Omental fat pad (tissue), 4 donors: ENCODE results near the gene UBE4B. TPM values are rescaled to one million over a fixed set of nuclear protein-coding genes. Genes with fewer than 3 reads are reported as not detected.

ENCODE experiments used
- ATAC-seq: fragments of 150-250 bp; one replicate; pipeline ENCODE4 v1.9.1; 2016; ENCODE audit warnings: mild to moderate bottlenecking, moderate library complexity; ENCODE audit not compliant: low FRiP score
- DNase-seq: peaks from one replicate; pipeline ENCODE4 v3.0.0-alpha.2; 2019; ENCODE audit warnings: low spot score
- CTCF ChIP-seq, 3 donors: fragments of 450-650 bp; IDR thresholded peaks; one replicate each; pipeline ENCODE4 v1.5.1; 2016 to 2017; ENCODE audit warnings: antibody characterized with exemption in 3 of 3, mild to moderate bottlenecking in 3 of 3, moderate library complexity in 2 of 3
- total RNA-seq, 4 donors: library from RNA; depleted of rRNA; stranded (reverse); fragments of >200 nt; gene quantifications; one replicate each; pipeline ENCODE4 v1.1.0, GENCODE V29; 2016

The UBE4B gene
- total RNA-seq, 4 donors from 2014 or later = 33.3 to 58.4 (median 46.1) TPM

- no peak for TF ChIP-seq CTCF (IDR thresholded peaks at IDR 0.05)
- ATAC-seq (no peak), DNase-seq (no peak)
Observed at GRCh38 chr1:10185759-10186158, 153.0 kb downstream of the UBE4B start.

DNA sequence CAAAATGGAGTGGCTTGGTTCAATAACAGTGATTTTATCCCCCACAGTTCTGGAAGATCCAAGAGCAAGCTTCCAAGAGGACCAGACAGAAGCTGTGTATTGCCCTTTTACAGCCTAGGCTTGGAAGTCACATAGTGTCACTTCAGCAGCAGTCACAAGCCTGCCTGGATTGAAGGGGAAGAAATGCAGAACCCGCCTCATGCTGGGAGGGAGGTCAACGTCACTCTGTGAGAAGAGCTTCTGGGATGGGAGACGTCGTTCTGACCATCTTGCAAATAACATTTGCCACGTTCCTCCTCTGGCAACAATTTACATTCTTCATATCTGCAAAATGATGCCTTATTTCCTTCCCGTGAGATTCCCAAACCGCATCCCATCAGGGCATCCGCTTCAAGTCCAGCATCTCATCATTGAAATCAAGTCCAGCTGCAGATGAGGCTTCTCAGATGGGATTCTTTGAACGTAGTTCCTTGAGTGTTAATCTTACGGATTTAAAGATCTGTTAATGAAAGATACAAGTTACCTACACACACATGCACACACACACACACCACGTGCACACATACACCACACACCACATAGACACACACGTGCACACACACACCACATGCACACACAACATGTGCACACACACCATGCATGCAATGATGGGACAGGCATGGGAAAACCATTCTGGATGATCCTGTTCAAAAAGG lies 153.7 kb downstream of the UBE4B start:
- TF ChIP-seq CTCF (IDR thresholded peaks at IDR 0.05) = no peak
- DNase-seq (no peak), ATAC-seq (no peak)

DNA sequence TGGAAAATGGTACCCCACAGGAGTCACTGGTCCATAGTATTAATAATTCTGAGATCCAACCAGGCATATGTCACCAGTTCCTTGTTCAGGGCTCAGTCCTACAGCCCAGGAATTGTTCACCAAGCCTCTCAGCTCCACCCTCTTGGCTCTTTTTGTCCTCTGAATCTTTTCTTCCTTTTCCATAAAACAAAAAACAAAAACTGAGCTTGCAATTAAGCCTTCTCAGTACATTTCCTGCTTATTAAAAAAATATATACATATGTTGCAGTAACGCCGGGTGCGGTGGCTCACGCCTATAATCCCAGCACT lies 154.2 kb downstream of the UBE4B start:
- DNase-seq (no peak), ATAC-seq (no peak)
- no peak for TF ChIP-seq CTCF (IDR thresholded peaks at IDR 0.05)

DNA sequence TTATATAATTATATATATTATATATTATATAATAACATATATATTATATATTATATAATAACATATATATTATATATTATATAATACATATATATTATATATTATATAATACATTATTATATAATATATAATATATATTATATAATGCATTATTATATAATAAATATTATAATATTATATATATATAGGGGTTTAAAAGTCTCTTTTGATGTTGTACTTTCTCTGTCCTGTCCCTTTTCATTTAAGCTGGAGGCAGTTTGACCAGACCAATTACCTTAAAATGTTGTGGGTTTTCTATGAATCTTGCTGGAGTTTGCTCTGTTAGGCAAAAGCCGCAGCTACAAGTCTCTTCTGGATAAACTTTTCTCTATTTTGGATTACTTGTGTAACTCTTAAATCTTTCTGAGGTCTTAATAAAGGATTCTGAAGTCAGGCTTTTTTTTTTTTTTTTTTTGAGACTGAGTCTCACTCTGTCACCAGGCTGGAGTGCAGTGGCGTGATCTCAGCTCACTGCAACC lies 155.4 kb downstream of the UBE4B start:
- ATAC-seq (no peak), DNase-seq (no peak)
- no peak for TF ChIP-seq CTCF (IDR thresholded peaks at IDR 0.05)

GRCh38 chr1:10189659-10190058 lies 156.9 kb downstream of the UBE4B start:
- no peak for DNase-seq
- TF ChIP-seq CTCF (IDR thresholded peaks at IDR 0.05) = no peak
- ATAC-seq = no peak

DNA sequence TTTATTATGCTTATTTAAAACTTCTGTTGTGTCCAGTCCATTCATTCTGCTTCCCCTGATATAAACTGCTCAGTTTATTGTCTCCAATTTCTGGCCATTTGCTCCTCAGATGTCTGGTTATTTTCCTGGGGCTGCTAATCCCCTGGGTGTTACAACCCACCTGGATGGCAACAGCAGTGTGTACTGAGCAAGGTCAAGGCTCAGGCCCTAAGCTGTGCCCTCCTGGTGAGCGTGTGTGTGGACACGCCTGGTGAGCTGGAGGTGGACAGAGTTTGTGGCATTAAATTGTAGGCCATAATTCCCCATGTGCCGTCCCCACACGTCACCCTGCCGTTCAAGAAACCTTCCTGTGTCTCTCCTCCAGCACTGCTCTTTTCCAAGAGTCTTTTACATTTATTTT lies 159.5 kb downstream of the UBE4B start:
- ATAC-seq (no peak), DNase-seq (no peak)
- no peak for TF ChIP-seq CTCF (IDR thresholded peaks at IDR 0.05)

DNA sequence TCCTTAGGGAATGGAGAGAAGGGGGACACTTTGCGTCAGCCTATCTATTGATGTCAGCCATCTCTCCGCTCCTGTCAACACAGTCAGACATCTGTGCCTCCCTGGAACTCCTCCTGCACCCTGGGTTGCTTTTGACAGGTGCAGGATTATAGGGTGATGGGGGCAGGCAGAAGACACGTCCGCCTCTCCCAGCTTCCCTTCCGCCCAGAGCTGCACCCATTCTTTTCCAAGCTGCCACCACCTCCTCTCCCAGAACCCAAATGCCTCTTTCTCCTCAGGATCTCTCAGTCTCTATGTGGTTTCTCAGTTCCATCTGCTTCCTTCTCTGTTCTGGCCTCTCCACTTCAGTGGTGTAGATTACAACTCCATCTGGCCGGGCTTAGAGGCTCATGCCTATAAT lies 160.5 kb downstream of the UBE4B start:
- ATAC-seq = no peak
- DNase-seq = no peak
- TF ChIP-seq CTCF (IDR thresholded peaks at IDR 0.05) = no peak
